ENCODE measurements around the gene MAF.

GRCh38 chr16:79647586-79647985, 47.0 kb upstream of the MAF start:
- no peak for TF ChIP-seq CTCF (conservative IDR thresholded peaks at IDR 0.05; ENCODE audit: low read depth, low read length)
- TF ChIP-seq EZH2 (IDR thresholded peaks at IDR 0.05; ENCODE audit: borderline replicate concordance, low read depth, low read length, poor library complexity, severe bottlenecking), result no peak

All from A673 (cell line).